ENCODE measurements around the gene FARSB.

- TF ChIP-seq CTCF (conservative IDR thresholded peaks at IDR 0.05 in 1 of 2, IDR thresholded peaks at IDR 0.05 in 1 of 2; ENCODE audit: low read depth in 1 of 2, low read length in 2 of 2): no peak
- TF ChIP-seq EZH2 (IDR thresholded peaks at IDR 0.05; ENCODE audit: low read length, missing control alignments): no peak
Measured at GRCh38 chr2:222566229-222566628, 89.7 kb downstream of the FARSB start.

Data from fibroblast of lung (primary cell).